Suprapubic skin (tissue), 4 donors: ENCODE results near the gene CYSRT1. TPM values are rescaled to one million over a fixed set of nuclear protein-coding genes. Genes with fewer than 3 reads are reported as not detected.
"Not testable (repeated sequence)": the region's sequence is repeated elsewhere in the genome, so short reads cannot be mapped to it uniquely, and the experiment has no call there.

ENCODE experiments used
- DNase-seq, 2 donors: peaks; one replicate each; pipeline ENCODE4 v3.0.0-alpha.2; 2019; ENCODE audit warnings: low spot score in 2 of 2
- H3K27ac ChIP-seq: fragments of 200-600 bp; sonication (generic); one replicate; pipeline ENCODE4 v1.5.1; 2019
- H3K27me3 ChIP-seq: fragments of 200-600 bp; sonication (generic); one replicate; pipeline ENCODE4 v1.5.1; 2019
- H3K36me3 ChIP-seq: fragments of 200-600 bp; sonication (generic); one replicate; pipeline ENCODE4 v1.5.1; 2019
- H3K4me1 ChIP-seq: fragments of 200-600 bp; sonication (generic); one replicate; pipeline ENCODE4 v1.5.1; 2019
- H3K4me3 ChIP-seq: fragments of 200-600 bp; sonication (generic); one replicate; pipeline ENCODE4 v1.5.1; 2019; ENCODE audit warnings: mild to moderate bottlenecking
- H3K9me3 ChIP-seq: fragments of 200-600 bp; sonication (generic); one replicate; pipeline ENCODE4 v1.5.1; 2019
- EP300 ChIP-seq: sonication (generic); formaldehyde crosslinking; IDR thresholded peaks from one replicate; pipeline ENCODE4 v1.6.1; 2017; ENCODE audit warnings: antibody characterized with exemption
- POLR2A ChIP-seq, 2 donors: fragments of 450-650 bp; IDR thresholded peaks; one replicate each; pipeline ENCODE4 v1.6.1; 2017; ENCODE audit warnings: antibody characterized with exemption in 2 of 2, mild to moderate bottlenecking in 2 of 2, moderate library complexity in 2 of 2
- POLR2AphosphoS5 ChIP-seq, 3 donors: sonication (generic); formaldehyde crosslinking; IDR thresholded peaks; one replicate each; pipeline ENCODE4 v1.6.1; 2017; ENCODE audit warnings: antibody characterized with exemption in 3 of 3
- WGBS: methylation state at CpG from one replicate; pipeline ENCODE4 v1.1.5; 2018; 5-methylcytosine and 5-hydroxymethylcytosine counted together
- total RNA-seq, 4 donors: library from RNA; depleted of rRNA; stranded (reverse); fragments of >200 nt; gene quantifications; one replicate each; pipeline ENCODE4 v1.1.0, GENCODE V29; 2016
- TF ChIP-seq, protein P1 (sequence below), 2 donors: fragments of 200-600 bp in 1 of 2; fragments of 450-650 bp in 1 of 2; sonication (generic) in 1 of 2; IDR thresholded peaks; one replicate each; pipeline ENCODE4 v1.5.1; 2016 to 2019; ENCODE audit warnings: antibody characterized with exemption in 2 of 2, mild to moderate bottlenecking in 1 of 2, moderate library complexity in 1 of 2

Gene CYSRT1
- total RNA-seq, 4 donors from 2014 or later = 22.8 to 65.7 (median 44.2) TPM

DNA sequence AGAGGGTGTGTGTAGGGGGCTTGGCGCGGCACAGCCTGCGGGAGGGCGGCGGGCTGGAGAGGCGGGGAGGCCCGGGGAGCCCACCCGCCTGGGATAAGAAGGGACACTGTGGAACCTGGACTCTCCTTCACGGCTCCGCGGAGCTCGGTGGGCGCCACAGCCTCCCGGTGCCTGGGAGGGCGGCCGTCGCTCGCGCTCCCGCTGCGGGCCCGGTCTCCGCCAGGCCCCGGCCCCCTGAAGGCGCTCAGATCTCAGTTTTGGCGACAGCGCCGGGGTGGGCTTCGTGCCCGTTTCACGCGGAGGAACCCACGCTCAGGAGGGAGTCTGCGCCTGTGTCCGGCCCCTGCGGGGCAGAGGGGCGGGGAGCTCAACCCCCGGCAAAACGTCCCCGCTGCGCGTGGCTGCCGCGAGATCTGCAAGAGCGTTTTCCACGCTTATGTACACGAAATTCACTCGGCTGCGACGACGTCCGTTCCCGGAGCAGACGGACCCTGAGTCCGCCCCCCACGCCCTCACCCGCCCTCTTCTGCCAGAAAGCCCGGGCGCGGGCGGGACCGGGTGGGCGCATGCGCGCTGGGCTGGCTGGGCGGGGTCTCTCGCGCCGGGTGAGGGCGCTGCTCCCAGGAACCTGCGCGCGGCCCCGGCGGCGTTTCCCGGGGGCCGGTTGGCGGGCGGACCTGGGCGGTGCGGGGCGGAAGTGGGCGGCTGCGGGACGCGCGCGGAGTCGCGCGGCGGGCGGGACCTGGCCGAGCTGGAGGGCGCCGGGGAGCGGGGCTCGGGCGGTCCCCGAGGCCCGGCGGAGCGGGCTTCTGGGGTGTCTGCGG is 29.9 kb downstream of the CYSRT1 start, which contains the start of gene NELFB:
Gene NELFB (plus strand): TSS at position 704 of the 824 bp plus-strand sequence.
- DNase-seq = peak; percentile 94 to 95
- TF ChIP-seq EP300 = no peak
- peak in 1 of 2 donors; percentile 19 for TF ChIP-seq POLR2A (IDR thresholded peaks at IDR 0.05)
- TF ChIP-seq POLR2AphosphoS5 (IDR thresholded peaks at IDR 0.05) = peak in 1 of 3 donors; percentile 24
- Histone ChIP-seq H3K27ac (peak within 1 kb of the TSS; percentile 77), H3K27me3 (no peaks in the 10 kb centered on the region), H3K36me3 (peaks cover 19% of the 10 kb centered on the region), H3K4me1 (peaks cover 29% of the 10 kb centered on the region), H3K9me3 (no peaks in the 10 kb centered on the region), H3K4me3 (peak within 1 kb of the TSS; percentile 93)
- 6% methylated on average over 15 of the region's 105 CpGs for WGBS

DNA sequence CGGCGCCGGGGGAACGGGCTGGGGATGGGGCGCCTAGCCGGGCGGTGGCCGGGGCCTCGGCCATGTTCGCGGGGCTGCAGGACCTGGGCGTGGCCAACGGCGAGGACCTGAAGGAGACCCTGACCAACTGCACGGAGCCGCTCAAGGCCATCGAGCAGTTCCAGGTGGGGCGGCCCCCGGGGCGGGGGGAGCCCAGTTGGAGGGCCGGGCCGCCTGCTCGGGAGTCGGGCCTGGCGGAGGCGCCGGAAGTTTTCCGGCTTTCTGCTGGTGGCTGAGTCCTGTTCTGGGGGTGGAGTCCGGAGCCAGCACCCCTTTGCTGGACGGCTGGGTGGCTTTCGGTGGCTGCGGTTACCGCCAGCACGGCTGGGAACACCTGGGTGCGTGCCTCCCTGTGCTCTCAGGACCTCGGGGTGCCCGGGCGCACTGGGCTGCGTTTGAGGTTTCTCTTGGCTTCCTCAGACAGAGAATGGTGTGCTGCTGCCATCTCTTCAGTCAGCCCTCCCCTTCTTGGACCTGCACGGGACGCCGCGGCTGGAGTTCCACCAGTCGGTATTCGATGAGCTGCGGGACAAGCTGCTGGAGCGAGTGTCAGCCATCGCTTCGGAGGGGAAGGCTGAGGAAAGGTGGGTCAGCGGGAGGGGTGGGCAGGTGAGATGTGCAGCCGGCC is 30.6 kb downstream of the CYSRT1 start:
- DNase-seq = no peak
- TF ChIP-seq EP300 = no peak
- TF ChIP-seq POLR2A (IDR thresholded peaks at IDR 0.05) = no peak
- TF ChIP-seq, protein P1, sequence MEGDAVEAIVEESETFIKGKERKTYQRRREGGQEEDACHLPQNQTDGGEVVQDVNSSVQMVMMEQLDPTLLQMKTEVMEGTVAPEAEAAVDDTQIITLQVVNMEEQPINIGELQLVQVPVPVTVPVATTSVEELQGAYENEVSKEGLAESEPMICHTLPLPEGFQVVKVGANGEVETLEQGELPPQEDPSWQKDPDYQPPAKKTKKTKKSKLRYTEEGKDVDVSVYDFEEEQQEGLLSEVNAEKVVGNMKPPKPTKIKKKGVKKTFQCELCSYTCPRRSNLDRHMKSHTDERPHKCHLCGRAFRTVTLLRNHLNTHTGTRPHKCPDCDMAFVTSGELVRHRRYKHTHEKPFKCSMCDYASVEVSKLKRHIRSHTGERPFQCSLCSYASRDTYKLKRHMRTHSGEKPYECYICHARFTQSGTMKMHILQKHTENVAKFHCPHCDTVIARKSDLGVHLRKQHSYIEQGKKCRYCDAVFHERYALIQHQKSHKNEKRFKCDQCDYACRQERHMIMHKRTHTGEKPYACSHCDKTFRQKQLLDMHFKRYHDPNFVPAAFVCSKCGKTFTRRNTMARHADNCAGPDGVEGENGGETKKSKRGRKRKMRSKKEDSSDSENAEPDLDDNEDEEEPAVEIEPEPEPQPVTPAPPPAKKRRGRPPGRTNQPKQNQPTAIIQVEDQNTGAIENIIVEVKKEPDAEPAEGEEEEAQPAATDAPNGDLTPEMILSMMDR (IDR thresholded peaks at IDR 0.05) = no peak
- no peak for TF ChIP-seq POLR2AphosphoS5 (IDR thresholded peaks at IDR 0.05)
- WGBS = 17% methylated on average over 4 of the region's 51 CpGs
- no peaks in the 10 kb centered on the region for H3K27me3 ChIP-seq
- H3K36me3 ChIP-seq = peaks cover 19% of the 10 kb centered on the region
- peak overlapping the region; percentile 93 for H3K4me3 ChIP-seq
- peak overlapping the region; percentile 77 for H3K27ac ChIP-seq
- peaks cover 29% of the 10 kb centered on the region for H3K4me1 ChIP-seq
- H3K9me3 ChIP-seq = no peaks in the 10 kb centered on the region

DNA sequence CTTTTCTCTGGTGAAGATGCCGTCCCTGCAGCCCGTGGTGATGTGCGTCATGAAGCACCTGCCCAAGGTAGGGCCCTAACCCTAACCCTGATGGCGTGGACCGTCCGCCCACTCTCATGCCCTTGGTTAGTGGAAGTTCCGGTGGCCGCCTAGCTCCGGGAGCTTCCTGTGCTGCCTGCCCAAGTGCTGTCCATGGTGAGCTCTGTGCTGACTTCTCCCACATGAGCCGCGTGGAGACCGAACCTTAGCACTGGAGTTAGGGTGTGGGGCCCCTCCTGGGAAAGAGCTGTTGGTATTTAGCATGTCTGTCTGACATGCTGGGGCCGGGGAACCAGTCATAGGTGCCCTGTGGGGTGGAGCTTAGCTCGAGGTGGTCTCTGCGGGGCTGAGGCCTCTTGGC is 31.4 kb downstream of the CYSRT1 start:
- no peak for DNase-seq
- H3K27ac ChIP-seq = no peak overlapping the region
- peaks cover 29% of the 10 kb centered on the region for H3K4me1 ChIP-seq
- peaks cover 19% of the 10 kb centered on the region for H3K36me3 ChIP-seq
- WGBS = 90% methylated on average over 6 of the region's 15 CpGs
- no peaks in the 10 kb centered on the region for H3K27me3 ChIP-seq
- no peaks in the 10 kb centered on the region for H3K9me3 ChIP-seq
- H3K4me3 ChIP-seq = peak overlapping the region; percentile 93
- TF ChIP-seq EP300 (no peak), POLR2A (IDR thresholded peaks at IDR 0.05) (no peak), POLR2AphosphoS5 (IDR thresholded peaks at IDR 0.05) (no peak)
- TF ChIP-seq, protein P1 (IDR thresholded peaks at IDR 0.05) = no peak

DNA sequence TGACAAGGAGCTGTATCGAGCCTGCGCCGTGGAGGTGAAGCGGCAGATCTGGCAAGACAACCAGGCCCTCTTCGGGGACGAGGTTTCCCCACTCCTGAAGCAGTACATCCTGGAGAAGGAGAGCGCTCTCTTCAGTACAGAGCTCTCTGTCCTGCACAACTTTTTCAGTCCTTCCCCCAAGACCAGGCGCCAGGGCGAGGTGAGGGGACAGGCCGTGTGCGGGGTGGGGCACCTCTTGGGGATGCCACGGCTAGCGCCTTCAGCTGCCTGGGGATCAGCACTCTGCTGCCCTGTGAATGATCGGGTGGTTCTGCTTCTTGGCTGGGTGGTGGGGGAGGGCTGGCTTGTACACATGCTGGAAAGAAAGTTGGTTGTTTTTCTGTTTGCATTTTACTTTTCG is 31.9 kb downstream of the CYSRT1 start:
- TF ChIP-seq EP300 = no peak
- no peak for TF ChIP-seq POLR2AphosphoS5 (IDR thresholded peaks at IDR 0.05)
- no peak for TF ChIP-seq POLR2A (IDR thresholded peaks at IDR 0.05)
- TF ChIP-seq, protein P1 (IDR thresholded peaks at IDR 0.05) = no peak
- no peaks in the 10 kb centered on the region for H3K27me3 ChIP-seq
- peaks cover 30% of the 10 kb centered on the region for H3K4me1 ChIP-seq
- H3K36me3 ChIP-seq = peaks cover 19% of the 10 kb centered on the region
- DNase-seq = no peak
- H3K4me3 ChIP-seq = peak overlapping the region; percentile 93
- WGBS = 92% methylated on average over 4 of the region's 15 CpGs
- H3K9me3 ChIP-seq = no peaks in the 10 kb centered on the region
- no peak overlapping the region for H3K27ac ChIP-seq

DNA sequence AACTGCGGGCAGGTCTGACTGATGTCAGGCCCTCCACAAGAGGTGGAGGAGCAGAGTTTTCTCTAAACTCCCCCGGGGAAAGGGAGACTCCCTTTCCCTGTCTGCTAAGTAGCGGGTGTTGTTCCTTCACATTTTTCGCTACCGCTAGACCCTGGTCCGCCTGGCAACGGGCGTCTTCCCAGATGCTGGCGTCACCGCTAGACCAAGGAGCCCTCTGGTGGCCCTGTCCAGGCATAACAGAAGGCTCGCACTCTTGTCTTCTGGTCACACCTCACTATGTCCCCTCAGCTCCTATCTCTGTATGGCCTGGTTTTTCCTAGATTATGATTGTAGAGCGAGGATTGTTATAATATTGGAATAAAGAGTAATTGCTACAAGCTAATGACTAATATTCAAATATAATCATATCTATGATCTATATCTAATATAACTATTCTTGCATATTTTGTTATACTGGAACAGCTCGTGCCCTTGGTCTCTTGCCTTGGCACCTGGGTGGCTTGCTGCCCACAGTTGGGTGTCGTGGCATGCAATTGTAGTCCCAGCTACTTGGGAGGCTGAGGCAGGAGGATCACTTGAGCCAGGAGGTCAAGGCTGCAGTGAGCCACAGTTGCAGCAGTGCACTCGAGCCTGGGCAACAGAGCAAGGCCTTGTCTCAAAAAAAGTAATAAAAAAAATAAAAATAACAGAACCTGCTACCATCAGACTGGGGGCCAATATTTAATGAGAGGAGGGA is 37.4 kb downstream of the CYSRT1 start:
- not testable (repeated sequence) for H3K9me3 ChIP-seq, H3K4me1 ChIP-seq, H3K27ac ChIP-seq, H3K27me3 ChIP-seq, H3K4me3 ChIP-seq
- peaks cover 48% of the 10 kb centered on the region for H3K36me3 ChIP-seq
- 47% methylated on average over 8 of the region's 15 CpGs for WGBS
- TF ChIP-seq, protein P1 (IDR thresholded peaks at IDR 0.05) = peak in 1 of 2 donors; percentile 39
- DNase-seq = peak in 1 of 2 donors; percentile 44
